Activated naive CD4-positive, alpha-beta T cell treated with anti-CD3 and anti-CD28 coated beads, Interleukin-2, amount 10 ng/mL, durations not matched to agents 7 days and 5 days (primary cell): ENCODE measurements around the gene ID2.

Experiments
- CTCF ChIA-PET: fragments of 350-600 bp; sonication (Branson Sonifier 250); formaldehyde crosslinking; loops from one replicate; lab custom pipeline; 2021; ENCODE audit warnings: antibody characterized with exemption; lab: Charles Lee
- DNase-seq: peaks from one replicate; pipeline ENCODE4 v3.0.0-alpha.2; 2020
- H3K27ac Mint-ChIP-seq: one replicate; pipeline ENCODE4 v1.8.0; 2021; ENCODE audit warnings: mild to moderate bottlenecking, moderate library complexity, mixed read lengths
- H3K27me3 Mint-ChIP-seq: one replicate; pipeline ENCODE4 v1.8.0; 2021; ENCODE audit warnings: mild to moderate bottlenecking, mixed read lengths
- H3K36me3 Mint-ChIP-seq: one replicate; pipeline ENCODE4 v1.8.0; 2021; ENCODE audit warnings: mixed read lengths
- H3K4me1 Mint-ChIP-seq: one replicate; pipeline ENCODE4 v1.8.0; 2021; ENCODE audit warnings: mixed read lengths
- H3K4me3 Mint-ChIP-seq: one replicate; pipeline ENCODE4 v1.8.0; 2021; ENCODE audit warnings: mild to moderate bottlenecking, moderate library complexity, mixed read lengths
- H3K9me3 Mint-ChIP-seq: one replicate; pipeline ENCODE4 v1.8.0; 2021; ENCODE audit warnings: mixed read lengths

ID2 gene

DNA sequence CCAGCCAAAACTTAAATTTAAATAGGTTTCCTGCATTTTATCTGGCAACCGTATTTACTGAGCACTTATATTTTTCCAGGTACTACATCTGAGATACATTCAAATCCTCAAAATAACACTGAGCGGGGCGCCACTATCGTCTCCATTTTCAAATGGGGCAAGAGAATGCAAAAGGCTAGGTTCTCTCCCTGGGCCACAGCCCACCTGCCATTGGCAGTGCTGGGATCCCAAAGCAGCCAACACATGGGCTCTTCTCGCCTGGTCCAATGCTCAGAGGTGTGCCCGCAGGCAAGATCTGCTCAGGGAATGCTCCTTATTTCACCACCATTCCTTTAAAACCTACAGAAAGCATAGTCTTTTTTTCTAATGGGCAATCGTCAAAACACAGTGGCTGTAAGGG is 11.3 kb upstream of the ID2 start:
- CTCF ChIA-PET: no interaction called here
- no peak overlapping the region for H3K27ac Mint-ChIP-seq
- DNase-seq: no peak
- H3K9me3 Mint-ChIP-seq: peaks cover 20% of the 10 kb centered on the region
- peaks cover 15% of the 10 kb centered on the region for H3K36me3 Mint-ChIP-seq
- peaks cover 43% of the 10 kb centered on the region for H3K27me3 Mint-ChIP-seq
- H3K4me1 Mint-ChIP-seq: no peaks in the 10 kb centered on the region
- no peak overlapping the region for H3K4me3 Mint-ChIP-seq

DNA sequence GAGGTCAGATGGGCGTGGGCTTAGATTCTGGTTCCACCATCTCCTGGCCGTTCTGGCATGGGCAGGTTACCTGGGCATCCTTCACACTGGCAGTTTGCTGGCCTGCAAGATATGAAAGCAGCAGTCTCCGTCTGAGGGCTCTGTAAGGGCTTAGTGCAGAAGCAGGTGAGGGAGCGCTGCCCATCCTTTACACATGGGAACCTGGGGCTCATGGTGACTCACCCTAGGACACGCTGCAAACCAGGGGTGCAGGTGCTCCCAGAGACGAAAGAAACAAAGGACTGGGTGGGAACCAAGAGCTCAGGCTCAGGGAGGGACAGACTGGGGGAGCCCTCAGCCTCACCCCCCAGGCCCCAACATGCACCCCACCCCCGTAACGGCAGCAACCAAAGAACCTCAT is 10.7 kb upstream of the ID2 start:
- H3K4me3 Mint-ChIP-seq: no peak overlapping the region
- peaks cover 20% of the 10 kb centered on the region for H3K9me3 Mint-ChIP-seq
- H3K4me1 Mint-ChIP-seq: peaks cover 3% of the 10 kb centered on the region
- peaks cover 15% of the 10 kb centered on the region for H3K36me3 Mint-ChIP-seq
- H3K27me3 Mint-ChIP-seq: peaks cover 49% of the 10 kb centered on the region
- DNase-seq: no peak
- H3K27ac Mint-ChIP-seq: no peak overlapping the region
- CTCF ChIA-PET: no interaction called here

DNA sequence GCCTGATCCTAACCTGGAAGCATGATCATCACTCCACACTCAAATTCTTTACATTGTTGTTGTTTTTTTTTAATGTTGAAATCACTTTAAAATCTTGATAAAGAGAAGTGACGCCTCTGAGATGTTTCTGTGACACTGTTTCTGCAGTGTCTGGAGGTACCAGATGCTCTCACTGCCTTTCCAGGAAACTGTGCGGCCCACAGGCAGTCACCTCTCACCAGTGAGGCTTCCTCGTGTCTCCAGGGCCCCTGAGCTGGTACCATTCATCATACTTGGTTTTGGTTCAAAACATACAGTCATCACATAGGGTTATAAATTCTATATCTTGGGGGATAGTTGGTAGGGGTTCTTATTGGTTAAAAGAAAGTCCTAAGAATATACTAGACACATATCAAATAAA is 10.1 kb upstream of the ID2 start:
- Mint-ChIP-seq H3K27ac (no peak overlapping the region), H3K36me3 (peaks cover 15% of the 10 kb centered on the region), H3K27me3 (peaks cover 55% of the 10 kb centered on the region), H3K9me3 (peaks cover 20% of the 10 kb centered on the region), H3K4me1 (peaks cover 4% of the 10 kb centered on the region), H3K4me3 (no peak overlapping the region)
- CTCF ChIA-PET: interaction anchor here (0.6 kb wide), 1 partner anchor 1265 kb away, joined by 3 read pairs; no protein-coding TSS in a partner anchor
- DNase-seq: no peak

DNA sequence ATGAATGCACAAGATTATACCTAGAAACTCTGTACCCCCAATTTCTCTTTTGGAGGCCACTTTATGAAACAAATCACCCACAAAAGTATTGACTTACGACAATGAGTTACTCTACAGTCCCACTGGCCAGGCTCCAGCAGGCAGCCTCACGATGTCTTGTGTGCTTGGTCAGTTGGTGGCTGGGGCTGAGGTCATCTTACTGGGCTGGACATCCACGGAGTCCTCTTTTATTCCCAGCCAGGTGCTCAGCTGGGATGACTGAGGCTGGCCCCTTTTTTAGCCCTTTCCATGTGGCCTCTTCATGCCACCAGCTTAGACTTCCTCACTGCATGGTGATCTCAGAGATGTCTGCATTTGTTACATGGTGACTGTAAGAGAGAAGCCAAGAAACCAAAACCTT is 8.9 kb upstream of the ID2 start:
- Mint-ChIP-seq H3K27me3 (peaks cover 66% of the 10 kb centered on the region), H3K4me3 (no peak overlapping the region), H3K27ac (no peak overlapping the region), H3K9me3 (peaks cover 20% of the 10 kb centered on the region), H3K4me1 (peaks cover 14% of the 10 kb centered on the region), H3K36me3 (peaks cover 15% of the 10 kb centered on the region)
- no peak for DNase-seq
- CTCF ChIA-PET: interaction anchor here (1.3 kb wide), 1 partner anchor 9 kb away, joined by 4 read pairs; no protein-coding TSS in a partner anchor

DNA sequence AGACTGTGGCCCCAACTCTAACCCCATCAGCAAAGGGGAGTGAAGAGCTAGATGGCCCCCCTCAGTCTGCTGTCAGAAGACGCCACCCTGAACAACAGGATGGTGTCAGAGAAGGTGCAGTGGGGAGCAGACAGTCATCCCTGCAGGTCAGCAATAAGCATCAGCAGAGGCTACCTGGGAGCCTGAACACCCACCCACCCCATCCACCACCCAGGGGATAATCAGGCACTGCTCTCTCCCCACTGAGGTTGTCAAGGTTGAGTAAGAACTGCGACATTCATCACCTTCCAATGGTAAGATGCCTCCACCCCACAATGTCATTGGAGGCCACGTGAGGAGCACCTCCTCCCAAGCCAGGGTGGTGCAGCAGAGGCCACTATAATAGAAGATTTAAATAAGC is 8.5 kb upstream of the ID2 start:
- H3K9me3 Mint-ChIP-seq: peaks cover 20% of the 10 kb centered on the region
- no peak overlapping the region for H3K4me3 Mint-ChIP-seq
- CTCF ChIA-PET: interaction anchor here (1.3 kb wide), 1 partner anchor 9 kb away, joined by 4 read pairs; no protein-coding TSS in a partner anchor
- H3K36me3 Mint-ChIP-seq: peaks cover 15% of the 10 kb centered on the region
- DNase-seq: no peak
- H3K27me3 Mint-ChIP-seq: peaks cover 71% of the 10 kb centered on the region
- peaks cover 19% of the 10 kb centered on the region for H3K4me1 Mint-ChIP-seq
- no peak overlapping the region for H3K27ac Mint-ChIP-seq

DNA sequence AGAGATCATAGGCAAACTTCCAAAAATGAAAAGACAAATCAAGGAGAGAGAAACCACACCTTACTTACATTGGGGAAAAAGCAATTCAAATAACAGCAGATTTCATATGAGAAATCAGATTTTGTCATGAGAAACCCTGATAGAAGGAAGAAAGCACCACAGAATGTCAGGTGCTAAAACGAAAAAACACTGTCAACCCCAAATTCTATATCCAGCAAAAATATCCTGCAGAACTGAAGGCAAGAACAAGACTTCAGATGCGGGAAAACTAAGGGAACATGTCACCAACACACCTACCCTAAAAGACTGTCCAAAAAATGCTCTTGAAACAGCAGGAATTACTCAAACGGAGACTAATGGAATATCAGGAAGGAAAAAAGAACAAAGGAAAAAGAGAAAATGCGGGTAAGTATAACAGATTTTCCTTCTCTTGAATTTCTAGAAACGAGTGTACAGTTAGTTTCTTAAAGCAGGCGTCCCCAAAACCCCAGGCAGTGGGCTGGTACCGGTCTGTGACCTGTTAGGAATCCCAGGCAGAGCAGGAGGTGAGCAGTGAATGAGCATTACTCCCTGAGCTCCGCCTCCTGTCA is 7.3 kb upstream of the ID2 start:
- peaks cover 20% of the 10 kb centered on the region for H3K9me3 Mint-ChIP-seq
- peaks cover 75% of the 10 kb centered on the region for H3K27me3 Mint-ChIP-seq
- DNase-seq: no peak
- H3K27ac Mint-ChIP-seq: no peak overlapping the region
- no peak overlapping the region for H3K4me3 Mint-ChIP-seq
- peaks cover 25% of the 10 kb centered on the region for H3K4me1 Mint-ChIP-seq
- peaks cover 15% of the 10 kb centered on the region for H3K36me3 Mint-ChIP-seq
- CTCF ChIA-PET: no interaction called here

DNA sequence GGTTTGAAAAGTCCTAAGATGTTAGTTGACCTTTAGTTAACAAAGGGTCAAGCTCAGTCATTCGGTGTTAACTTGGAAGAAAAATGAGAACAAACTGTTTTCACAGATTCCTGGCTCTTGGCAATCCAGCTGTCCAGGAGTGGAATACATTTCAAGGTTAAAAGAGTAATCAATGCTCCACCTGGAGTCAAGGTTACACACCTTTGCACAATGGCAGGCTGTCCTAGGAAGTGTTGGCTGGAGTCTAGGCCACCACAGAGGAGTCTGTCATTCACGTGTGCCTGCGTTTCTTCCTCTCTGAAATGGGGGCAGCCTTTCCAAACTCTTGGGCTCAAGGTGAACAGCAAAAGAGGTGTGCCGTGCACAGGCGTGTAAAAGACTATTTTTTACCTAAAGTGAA is 6.3 kb upstream of the ID2 start:
- Mint-ChIP-seq H3K9me3 (peaks cover 20% of the 10 kb centered on the region), H3K4me1 (peaks cover 33% of the 10 kb centered on the region), H3K27me3 (peaks cover 75% of the 10 kb centered on the region), H3K36me3 (peaks cover 15% of the 10 kb centered on the region), H3K27ac (no peak overlapping the region), H3K4me3 (no peak overlapping the region)
- CTCF ChIA-PET: no interaction called here
- no peak for DNase-seq

DNA sequence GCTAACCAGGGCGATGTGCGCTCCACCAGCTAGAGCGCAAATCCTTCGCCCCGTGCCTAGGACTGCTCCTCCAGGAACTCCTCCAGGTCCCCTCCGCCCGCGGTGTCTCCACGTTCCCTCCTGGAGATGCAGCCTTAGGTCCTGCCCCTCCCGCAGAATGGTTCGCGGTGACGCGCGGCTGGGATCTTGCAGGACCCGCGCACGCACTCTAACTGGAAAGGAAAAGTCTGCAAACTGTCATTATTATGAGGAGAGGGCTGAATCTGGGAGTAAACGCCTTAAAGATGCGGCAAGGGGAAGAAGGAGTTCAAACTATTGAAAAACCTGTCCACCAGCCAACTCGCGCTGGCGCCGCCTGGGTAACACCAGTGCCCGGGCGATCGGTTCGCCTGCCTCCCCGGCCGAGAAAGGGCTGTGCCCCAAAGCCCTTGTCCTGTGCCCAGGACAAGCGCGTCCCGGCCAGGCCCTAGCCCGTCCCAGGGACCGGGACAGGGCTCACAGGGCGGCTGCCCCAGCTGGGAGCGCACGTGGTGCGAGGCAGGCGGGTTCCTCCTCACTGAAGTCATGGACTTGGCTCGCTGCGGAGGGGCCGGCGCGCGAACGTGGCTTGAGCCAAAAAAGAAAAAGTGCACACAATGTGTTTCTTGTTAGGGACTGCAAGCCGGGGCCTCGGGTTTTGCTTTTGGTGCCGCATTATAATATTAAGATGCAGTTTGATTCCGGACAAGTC is 5.5 kb upstream of the ID2 start:
- Mint-ChIP-seq H3K27ac (no peak overlapping the region), H3K4me3 (no peak overlapping the region), H3K9me3 (peaks cover 20% of the 10 kb centered on the region), H3K27me3 (peaks cover 70% of the 10 kb centered on the region), H3K36me3 (peaks cover 15% of the 10 kb centered on the region), H3K4me1 (peaks cover 41% of the 10 kb centered on the region)
- CTCF ChIA-PET: interaction anchor here (0.8 kb wide), 1 partner anchor 1249 kb away, joined by 3 read pairs; no protein-coding TSS in a partner anchor
- DNase-seq: no peak

DNA sequence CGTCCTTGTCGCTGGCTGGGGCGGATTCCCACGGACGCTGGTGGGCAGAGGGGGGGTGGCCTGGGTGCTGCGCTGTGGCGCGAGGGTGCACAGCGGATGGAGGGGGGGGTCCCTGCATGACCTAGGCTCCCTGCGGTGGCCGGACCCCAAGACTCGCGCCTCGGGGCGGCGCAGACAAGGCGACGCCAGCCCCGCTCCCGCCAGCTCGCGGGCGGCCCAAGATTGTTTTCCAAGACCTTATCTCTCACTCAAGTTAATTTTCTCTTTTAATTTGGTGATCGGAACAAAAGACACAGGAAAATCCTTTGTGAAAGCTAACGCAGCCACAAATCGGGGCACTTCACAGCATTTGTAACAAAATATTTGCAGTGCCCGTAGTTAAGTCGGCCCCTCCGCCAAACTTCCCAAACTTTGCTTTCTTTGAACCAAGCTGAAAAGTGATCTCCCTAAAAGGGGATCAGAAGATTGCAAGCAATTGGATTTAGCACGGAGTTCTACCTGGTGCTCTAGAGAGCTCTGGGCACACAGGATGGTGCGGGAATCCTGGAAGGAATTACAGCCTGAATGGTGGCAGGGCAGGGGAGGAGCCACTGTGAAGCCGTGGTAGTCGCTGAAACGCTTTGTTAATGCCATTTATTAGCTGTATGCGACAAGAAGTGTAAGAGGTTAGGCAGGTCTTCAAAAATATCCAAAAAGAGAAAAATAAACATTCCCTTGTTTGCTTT is 4.8 kb upstream of the ID2 start:
- DNase-seq: no peak
- Mint-ChIP-seq H3K27ac (no peak overlapping the region), H3K27me3 (peaks cover 64% of the 10 kb centered on the region), H3K4me3 (peak overlapping the region; percentile 10), H3K9me3 (peaks cover 20% of the 10 kb centered on the region), H3K4me1 (peaks cover 41% of the 10 kb centered on the region), H3K36me3 (peaks cover 16% of the 10 kb centered on the region)
- CTCF ChIA-PET: interaction anchor here (0.5 to 0.8 kb wide), 2 partner anchors 342 to 1250 kb away, joined by 3 read pairs; no protein-coding TSS in a partner anchor

DNA sequence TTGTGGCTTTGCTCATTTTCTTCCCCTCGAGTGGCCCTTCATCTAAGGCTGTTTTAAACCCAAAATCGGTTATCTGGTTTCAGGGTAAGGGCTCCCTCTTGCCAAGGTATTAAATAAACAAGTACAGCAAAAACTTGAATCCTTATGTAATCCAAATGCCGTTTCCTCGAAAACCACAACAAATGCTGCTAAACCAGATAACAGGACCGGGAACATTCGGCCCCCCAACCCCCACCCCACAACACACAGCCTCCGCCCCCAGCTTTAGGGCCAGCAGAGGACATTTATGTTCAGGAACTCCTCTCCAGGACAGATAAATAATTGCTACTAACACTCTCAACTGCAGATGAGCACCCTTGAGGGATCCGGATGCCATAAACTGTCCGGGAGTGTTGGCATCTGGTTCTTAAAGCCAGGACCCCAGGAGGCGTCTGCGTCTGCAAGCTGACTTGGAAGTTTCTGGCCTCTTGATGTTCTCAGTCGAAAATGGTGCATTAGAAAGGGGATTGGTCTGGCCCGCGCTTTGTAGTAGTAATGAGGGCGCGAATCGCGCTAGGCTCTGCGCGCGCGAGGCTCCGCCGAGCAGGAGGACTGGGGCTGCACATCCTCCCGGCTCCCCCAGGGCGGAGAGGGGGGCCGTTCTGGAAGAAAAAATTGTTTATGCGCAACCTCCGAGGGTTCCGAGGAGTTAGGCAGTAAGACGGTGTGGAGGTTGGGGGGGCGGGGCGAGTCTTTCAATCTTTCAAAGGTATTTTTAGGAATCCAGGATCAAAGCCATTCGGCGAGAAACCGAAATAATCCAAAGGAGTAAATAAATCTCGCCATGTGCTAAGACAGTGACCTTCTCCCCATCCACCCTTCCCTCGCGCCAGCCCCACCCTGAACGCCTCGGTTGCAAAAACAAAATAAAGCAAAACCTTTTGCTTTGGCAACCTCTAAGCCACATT is 3.9 kb upstream of the ID2 start:
- peak overlapping the region; percentile 76 for H3K4me3 Mint-ChIP-seq
- peak; percentile 60 for DNase-seq
- H3K36me3 Mint-ChIP-seq: peaks cover 25% of the 10 kb centered on the region
- H3K27ac Mint-ChIP-seq: peak overlapping the region; percentile 50
- H3K27me3 Mint-ChIP-seq: peaks cover 59% of the 10 kb centered on the region
- peaks cover 46% of the 10 kb centered on the region for H3K4me1 Mint-ChIP-seq
- peaks cover 20% of the 10 kb centered on the region for H3K9me3 Mint-ChIP-seq
- CTCF ChIA-PET: no interaction called here

DNA sequence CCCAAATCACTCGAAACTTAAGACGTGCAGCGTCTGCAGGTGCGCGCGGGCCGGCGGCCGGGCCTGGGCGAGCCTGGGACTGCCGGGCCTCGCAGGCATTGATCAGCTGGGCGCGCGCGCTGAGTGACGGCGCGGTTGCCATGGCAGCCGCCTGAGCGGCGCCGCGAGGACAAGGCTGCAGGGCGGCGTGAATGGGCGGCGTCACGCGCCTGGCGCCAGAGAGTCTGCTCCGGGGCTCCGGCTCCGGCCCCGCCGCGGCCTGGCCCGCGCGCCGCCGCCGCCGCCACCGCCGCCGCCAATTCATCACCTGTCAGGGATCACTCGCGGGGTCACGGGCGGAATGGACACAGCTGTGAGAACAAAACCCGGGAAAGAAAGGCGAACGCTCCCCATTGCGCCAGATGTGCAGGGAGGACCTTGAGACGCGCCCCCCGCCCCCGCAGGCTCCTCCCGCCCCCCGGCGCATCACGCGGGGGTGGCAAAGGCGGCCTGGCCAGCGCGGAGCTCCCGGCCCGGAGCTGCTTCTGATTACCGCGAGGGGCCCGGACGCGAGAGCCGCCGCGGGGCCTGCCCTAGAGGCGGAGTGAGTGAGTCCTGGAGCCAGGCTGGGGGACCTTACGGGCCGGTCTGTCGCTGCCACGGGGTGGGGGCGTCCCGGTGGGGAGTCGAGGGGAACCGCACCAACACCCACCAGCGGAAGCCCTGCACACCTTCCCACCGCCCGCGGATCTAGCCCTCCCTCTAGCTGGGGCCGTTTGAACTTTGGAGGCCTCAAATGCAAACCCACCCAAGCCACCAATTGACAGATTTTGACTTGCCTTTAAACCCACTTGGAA is 2.9 kb upstream of the ID2 start:
- Mint-ChIP-seq H3K27me3 (peaks cover 48% of the 10 kb centered on the region), H3K36me3 (peaks cover 29% of the 10 kb centered on the region), H3K27ac (peak overlapping the region; percentile 84), H3K9me3 (peaks cover 13% of the 10 kb centered on the region), H3K4me1 (peaks cover 55% of the 10 kb centered on the region), H3K4me3 (peak overlapping the region; percentile 76)
- peak; percentile 90 for DNase-seq
- CTCF ChIA-PET: interaction anchor here (4.1 kb wide), 1 partner anchor 135 kb away, joined by 21 read pairs; no protein-coding TSS in a partner anchor

DNA sequence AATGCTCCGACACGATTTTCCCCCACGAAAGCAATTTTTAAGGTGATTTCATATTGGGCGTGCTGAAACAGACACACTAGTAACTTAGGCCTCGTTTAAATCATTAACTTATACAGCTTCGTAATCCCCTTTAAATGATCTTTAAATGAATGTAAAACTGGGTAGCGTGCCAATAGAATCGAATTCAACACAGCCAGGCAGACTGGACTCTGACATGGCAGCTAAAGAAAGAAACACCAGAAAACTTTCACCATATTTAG is 2.4 kb upstream of the ID2 start:
- CTCF ChIA-PET: interaction anchor here (4.1 kb wide), 1 partner anchor 135 kb away, joined by 21 read pairs; no protein-coding TSS in a partner anchor
- Mint-ChIP-seq H3K27ac (peak overlapping the region; percentile 84), H3K36me3 (peaks cover 26% of the 10 kb centered on the region), H3K9me3 (peaks cover 8% of the 10 kb centered on the region), H3K27me3 (peaks cover 45% of the 10 kb centered on the region), H3K4me1 (peaks cover 57% of the 10 kb centered on the region), H3K4me3 (peak overlapping the region; percentile 76)
- no peak for DNase-seq
